ENCODE measurements around the gene CST5.
"Not testable (repeated sequence)": the region's sequence is repeated elsewhere in the genome, so short reads cannot be mapped to it uniquely, and the experiment has no call there.

The CST5 gene

DNA sequence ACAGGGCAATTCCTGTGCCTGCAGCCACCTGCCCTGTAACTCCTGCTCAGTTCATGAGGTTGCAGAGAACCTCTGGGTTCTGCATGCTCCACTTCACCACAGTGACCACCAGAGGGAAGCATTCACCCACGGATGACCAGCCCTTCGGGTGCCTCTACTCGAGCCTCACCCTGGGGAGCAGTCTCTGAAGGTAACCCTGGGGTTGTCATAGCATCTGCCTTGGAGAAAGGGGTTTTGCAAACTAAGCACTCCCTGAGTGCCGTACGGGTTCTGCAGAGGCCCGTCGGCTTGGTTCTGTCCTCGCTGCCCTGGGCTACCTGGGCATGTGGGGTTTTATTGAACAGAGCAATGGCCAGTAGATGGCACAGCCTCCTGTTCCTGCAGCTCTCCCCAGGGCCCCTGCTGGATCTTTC is 10.2 kb upstream of the CST5 start:
- peak; percentile 69 for DNase-seq (ENCODE audit: low spot score)

GRCh38 chr20:23887856-23888255 is 8.3 kb upstream of the CST5 start:
- DNase-seq (ENCODE audit: low spot score): no peak

GRCh38 chr20:23884771-23885162 is 5.2 kb upstream of the CST5 start:
- no peak for DNase-seq (ENCODE audit: low spot score)

GRCh38 chr20:23884136-23884770 is 4.7 kb upstream of the CST5 start:
- DNase-seq (ENCODE audit: low spot score): no peak

GRCh38 chr20:23881371-23881770 is 1.8 kb upstream of the CST5 start:
- no peak for DNase-seq (ENCODE audit: low spot score)

GRCh38 chr20:23880417-23880816 is 869 bp upstream of the CST5 start:
- DNase-seq (ENCODE audit: low spot score): no peak

DNA sequence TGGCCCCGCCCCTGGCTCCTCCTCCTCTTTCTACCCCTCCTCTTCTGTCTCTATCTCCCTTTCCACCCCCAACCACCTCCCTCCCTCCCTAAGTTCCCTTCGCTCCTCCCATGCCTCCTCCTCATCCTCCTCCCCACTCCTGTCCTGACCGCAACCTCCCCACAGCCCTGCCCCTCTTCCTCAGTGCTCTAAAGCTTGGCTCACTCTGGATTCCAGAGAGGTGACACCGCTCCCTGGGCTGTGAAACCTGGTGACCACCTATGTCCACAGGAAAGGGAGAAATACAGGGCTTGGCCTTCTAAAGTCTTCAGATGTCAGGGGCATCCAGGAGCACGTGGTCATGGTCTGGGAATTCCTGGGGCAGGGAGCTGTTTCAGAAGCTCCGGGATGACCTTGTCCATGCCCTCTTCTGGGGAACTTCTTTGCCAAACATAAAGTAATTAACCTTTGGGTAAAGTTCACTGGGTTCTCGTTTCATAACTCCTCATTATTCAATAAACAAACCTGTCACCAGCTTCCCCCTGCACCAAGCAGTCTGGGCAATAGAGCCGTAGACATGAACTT is 345 bp upstream of the CST5 start:
- no peak for DNase-seq (ENCODE audit: low spot score)

- DNase-seq (ENCODE audit: low spot score): no peak
These were observed 761 bp downstream of the CST5 start for GRCh38 chr20:23878787-23879186.

- not testable (repeated sequence) for DNase-seq (ENCODE audit: low spot score)
These were observed 1.5 kb downstream of the CST5 start for GRCh38 chr20:23878016-23878542.

GRCh38 chr20:23877524-23877923 is 2.0 kb downstream of the CST5 start:
- DNase-seq (ENCODE audit: low spot score): no peak

GRCh38 chr20:23875606-23876237 is 3.8 kb downstream of the CST5 start:
- DNase-seq (ENCODE audit: low spot score): no peak

DNA sequence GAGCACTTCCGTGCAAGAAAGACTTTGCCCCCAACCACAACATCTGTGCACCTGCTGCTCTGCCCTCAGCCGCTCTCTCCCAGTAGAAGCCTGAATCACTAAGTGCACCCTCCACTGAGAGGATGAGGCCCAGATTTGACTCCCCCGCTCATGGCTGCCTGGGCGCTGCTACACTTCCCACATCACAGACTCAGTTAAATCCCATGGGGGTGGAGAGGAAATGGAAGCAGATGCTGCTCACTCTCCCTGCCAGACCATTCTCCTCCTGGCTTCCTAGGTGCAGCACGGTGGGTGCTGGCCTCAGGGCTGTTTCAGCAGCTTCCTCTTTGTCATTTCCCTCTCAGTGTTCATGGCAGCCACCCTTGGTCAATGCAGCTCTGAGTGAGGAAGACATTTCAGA is 4.8 kb downstream of the CST5 start:
- no peak for DNase-seq (ENCODE audit: low spot score)

DNA sequence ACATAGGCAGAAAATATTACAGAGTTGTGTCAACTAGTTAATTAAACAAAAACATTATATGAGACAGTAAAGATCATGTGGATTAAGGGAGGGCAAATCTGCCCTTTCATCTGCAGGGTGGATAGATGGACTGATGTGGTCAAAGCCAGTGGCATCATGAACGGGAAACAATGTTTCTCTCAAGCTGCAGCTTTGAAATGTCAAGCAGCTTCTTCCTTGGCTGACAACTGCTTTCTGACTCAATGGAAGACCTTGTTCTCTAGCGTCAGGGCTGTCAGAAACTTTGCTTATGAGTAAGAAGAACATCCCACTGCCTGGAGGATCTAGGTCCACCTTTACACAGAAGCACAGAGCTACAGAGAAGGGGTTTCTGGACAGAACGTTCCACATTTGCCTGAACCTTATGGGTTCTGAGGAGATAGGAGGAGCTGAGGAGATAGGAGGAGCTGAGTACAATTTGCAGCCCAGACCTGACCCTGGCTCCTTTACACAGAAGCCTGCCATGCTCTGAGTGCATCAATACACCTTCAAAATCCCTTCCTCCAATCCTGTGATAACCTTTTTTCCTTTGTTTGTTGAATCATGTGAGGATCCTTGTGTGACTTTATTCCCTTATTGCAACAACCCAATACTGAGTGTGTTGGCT is 6.1 kb downstream of the CST5 start:
- DNase-seq (ENCODE audit: low spot score): no peak

- DNase-seq (ENCODE audit: low spot score): no peak
These were observed 7.5 kb downstream of the CST5 start for GRCh38 chr20:23872065-23872464.

DNA sequence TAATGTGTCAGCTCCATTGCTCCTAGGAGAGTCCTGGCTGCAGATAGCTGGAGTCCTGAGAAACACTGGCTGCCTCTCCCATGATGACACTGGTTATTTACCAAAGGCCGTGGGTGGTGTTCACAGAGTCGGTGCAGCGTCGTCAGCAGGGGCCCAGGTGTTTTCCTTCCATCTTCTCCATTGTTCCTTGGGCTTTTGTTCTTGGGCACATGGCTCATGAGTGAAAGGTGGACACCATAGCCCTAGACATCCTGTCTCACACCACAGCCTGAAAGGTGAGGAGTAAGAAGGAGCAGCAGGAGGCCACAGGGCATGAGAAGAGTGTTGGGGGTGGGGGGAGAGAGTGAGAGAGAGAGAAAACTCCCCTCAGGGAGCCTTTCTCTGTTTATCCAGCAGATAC is 9.1 kb downstream of the CST5 start:
- no peak for DNase-seq (ENCODE audit: low spot score)

DNA sequence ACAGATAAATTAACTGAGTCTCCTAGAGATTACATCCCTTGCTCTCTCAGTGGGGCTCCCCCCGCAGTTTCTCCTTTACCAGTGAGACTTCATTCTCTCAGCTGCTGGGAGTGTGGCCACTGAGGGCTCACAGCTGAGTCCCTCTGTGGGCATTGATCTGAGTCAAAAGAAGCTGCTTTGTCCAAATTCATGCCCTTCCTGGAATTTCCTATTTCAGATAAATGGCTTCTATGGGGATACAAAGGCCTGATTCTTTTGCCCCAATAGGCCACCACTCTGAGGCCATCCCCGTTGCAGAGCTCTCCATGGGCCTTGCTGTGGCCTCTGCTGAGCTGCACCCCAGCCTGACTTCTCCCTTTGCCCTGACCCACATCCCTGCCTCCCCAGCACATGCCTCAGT is 10.0 kb downstream of the CST5 start:
- no peak for DNase-seq (ENCODE audit: low spot score)

- no peak for DNase-seq (ENCODE audit: low spot score)
These were observed 11.2 kb downstream of the CST5 start for GRCh38 chr20:23868321-23868720.

DNA sequence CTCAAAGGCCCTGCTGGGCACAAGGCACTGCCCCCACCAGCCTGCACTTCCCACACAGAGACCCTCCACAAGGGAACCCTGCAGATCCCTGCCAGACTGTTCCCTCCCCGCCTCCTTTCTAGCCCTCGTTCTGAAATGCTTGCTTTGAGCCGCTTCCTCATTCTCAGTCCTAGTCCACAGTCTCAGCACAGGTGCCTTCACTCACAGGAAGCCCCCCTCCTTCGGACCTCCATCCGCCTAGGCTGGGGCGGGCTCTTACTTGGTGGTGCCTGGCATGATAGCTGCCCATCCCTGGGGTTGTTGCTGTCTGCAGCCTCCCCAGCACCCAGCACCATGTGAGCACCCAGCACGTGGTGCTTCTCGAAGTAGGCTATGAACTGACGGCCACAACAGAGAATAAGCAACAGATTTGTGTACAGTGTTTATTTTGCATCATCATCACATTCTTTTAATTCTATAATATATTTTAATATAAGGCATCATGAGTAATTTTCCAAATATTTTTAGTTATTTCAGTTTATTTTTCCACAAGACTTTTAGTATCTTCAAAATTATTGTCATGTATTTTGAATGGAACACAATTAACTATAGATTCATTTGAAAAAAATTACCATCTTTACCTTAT is 12.3 kb downstream of the CST5 start:
- DNase-seq (ENCODE audit: low spot score): no peak

GRCh38 chr20:23860771-23861170 is 18.8 kb downstream of the CST5 start:
- not testable (repeated sequence) for DNase-seq (ENCODE audit: low spot score)

- DNase-seq (ENCODE audit: low spot score): no peak
These were observed 21.5 kb downstream of the CST5 start for GRCh38 chr20:23857962-23858595.

DNA sequence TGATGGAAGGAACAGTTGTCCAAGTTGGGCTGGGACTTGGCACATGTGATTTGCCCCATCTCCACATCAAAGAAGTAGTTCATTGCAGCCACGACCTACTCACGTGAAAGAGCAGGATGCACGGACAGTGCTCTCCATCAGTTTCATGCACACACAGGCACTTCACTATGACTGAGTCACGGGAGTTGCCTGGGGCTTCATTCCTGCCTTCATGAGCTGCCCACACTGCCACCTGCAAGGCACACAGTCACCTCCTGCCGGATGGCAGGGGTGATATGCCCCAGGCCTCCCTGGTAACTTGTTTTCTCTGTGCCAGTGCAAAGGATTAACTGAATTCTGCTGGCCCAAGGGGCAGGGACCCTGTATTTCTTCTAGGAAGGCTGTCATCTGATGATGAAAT is 22.8 kb downstream of the CST5 start:
- DNase-seq (ENCODE audit: low spot score): no peak

DNA sequence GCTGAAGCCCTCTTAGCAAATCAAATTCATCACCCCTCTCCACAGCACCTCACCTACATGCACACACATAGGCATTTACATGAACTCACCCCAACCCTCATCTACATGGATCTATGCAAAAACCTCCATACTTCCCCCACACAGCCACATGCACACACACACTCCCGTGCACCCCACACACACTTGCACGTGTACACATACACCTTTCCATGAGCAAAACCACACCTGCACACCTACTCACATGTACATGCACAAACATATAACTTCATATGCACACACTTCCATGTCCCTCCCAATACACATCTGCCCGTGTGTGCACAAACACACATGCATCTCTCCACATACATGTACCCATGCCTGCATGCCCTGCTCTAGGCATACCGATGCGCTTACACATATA is 23.3 kb downstream of the CST5 start:
- DNase-seq (ENCODE audit: low spot score): no peak

All from CD4-positive, alpha-beta T cell treated with Interleukin-2 at 100 ng/mL for 4 hours (primary cell).